Lung (tissue), 12 donors: ENCODE results near the gene TXLNG. TPM values are rescaled to one million over a fixed set of nuclear protein-coding genes. Genes with fewer than 3 reads are reported as not detected.

Source experiments
- ATAC-seq: fragments of 200-7000 bp; cut with Tn5 transposase; one replicate; pipeline ENCODE4 v1.9.1; 2020; ENCODE audit warnings: moderate number of reproducible peaks; ENCODE audit not compliant: insufficient read depth, low FRiP score
- DNase-seq, 3 donors: peaks; one replicate each; pipeline ENCODE4 v3.0.0-alpha.2; 2013 to 2017
- H3K27ac ChIP-seq, 2 donors: one replicate each; pipeline ENCODE4 v1.5.1; 2013; ENCODE audit warnings: mild to moderate bottlenecking in 2 of 2, moderate library complexity in 2 of 2, control low read depth in 1 of 2, inconsistent platforms in 1 of 2, low read depth in 1 of 2, low read length in 1 of 2
- H3K27me3 ChIP-seq, 3 donors: one replicate each; pipeline ENCODE4 v1.5.1; 2013; ENCODE audit warnings: low read length in 2 of 3; ENCODE audit not compliant: control insufficient read depth in 3 of 3, insufficient read depth in 3 of 3
- H3K36me3 ChIP-seq, 4 donors: one replicate each; pipeline ENCODE4 v1.5.1; 2013; ENCODE audit warnings: low read length in 4 of 4, mild to moderate bottlenecking in 1 of 4, moderate library complexity in 1 of 4; ENCODE audit not compliant: control insufficient read depth in 4 of 4, insufficient read depth in 4 of 4
- H3K4me1 ChIP-seq, 5 donors: one replicate each; pipeline ENCODE4 v1.5.1; 2013; ENCODE audit warnings: low read length in 5 of 5, mild to moderate bottlenecking in 2 of 5, moderate library complexity in 1 of 5; ENCODE audit not compliant: control insufficient read depth in 5 of 5, insufficient read depth in 5 of 5
- H3K4me3 ChIP-seq: one replicate; pipeline ENCODE4 v1.5.1; 2013; ENCODE audit warnings: mild to moderate bottlenecking, control low read depth, moderate library complexity
- H3K9ac ChIP-seq, 2 donors: one replicate each; pipeline ENCODE4 v1.5.1; 2013; ENCODE audit warnings: low read length in 2 of 2, control low read depth in 1 of 2; ENCODE audit not compliant: insufficient read depth in 1 of 2
- H3K9me3 ChIP-seq, 4 donors: one replicate each; pipeline ENCODE4 v1.5.1; 2013; ENCODE audit warnings: low read length in 3 of 4, mild to moderate bottlenecking in 1 of 4, moderate library complexity in 1 of 4; ENCODE audit not compliant: control insufficient read depth in 4 of 4, insufficient read depth in 3 of 4
- WGBS, 2 donors: extraction: QIAGEN DNeasy Blood & Tissue Kit; methylation state at CpG; one replicate each; pipeline ENCODE4 v1.1.7; 2013; 5-methylcytosine and 5-hydroxymethylcytosine counted together
- polyA plus RNA-seq, 2 donors: library from polyadenylated mRNA; stranded (reverse); fragments of 200-250 nt; gene quantifications; one replicate each; pipeline ENCODE4 v1.2.1, GENCODE V29; 2013
- total RNA-seq, 2 donors: library from RNA; depleted of rRNA in 1 of 2; stranded (reverse); fragments of >200 nt in 1 of 2; gene quantifications; one replicate each; pipeline ENCODE4 v1.2.1, GENCODE V29; 2014 to 2021
- TF ChIP-seq, protein P1 (sequence below): IDR thresholded peaks from 2 replicates; pipeline ENCODE4 v1.5.1; 2012; ENCODE audit warnings: mild to moderate bottlenecking; ENCODE audit errors: control extremely low read depth, extremely low read depth
- donor health status: control.
- donor health status: control.
- donor health status: Bipolar disorder and iron deficiency.
- donor health status: healthy.
- donor health status: DM: yes; HTN: yes; CAD: no.

Gene TXLNG
- total and polyA plus RNA-seq, 4 donors, result 7.5 to 15.4 (median 9.6) TPM

DNA sequence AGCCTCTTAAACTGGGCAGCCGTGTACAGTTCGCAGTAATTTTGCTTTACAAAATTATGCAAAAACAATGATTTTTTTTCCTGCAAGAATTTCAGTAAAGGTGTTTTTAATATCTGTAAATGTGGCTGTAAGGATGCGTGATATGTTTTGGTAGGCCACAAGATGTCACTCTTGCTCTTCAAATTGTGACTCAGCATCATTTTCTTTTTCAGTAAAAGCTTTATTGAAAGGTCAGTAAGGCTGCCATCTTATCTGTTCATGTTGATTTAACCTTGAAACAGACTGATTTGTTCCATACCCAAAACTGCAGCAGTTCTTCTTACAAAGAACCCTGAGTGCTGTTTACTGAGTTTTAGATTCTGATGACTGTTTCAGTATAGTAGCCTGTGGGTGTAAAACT is 39.9 kb downstream of the TXLNG start:
- no peaks in the 10 kb centered on the region for H3K9me3 ChIP-seq
- 76 to 80% methylated on average over 3 of the region's 3 CpGs for WGBS, 2 donors
- no peak overlapping the region for H3K4me3 ChIP-seq
- H3K4me1 ChIP-seq, result peaks cover 0 to 3% (median 0%) of the 10 kb centered on the region in 5 donors
- peaks cover 0 to 13% (median 3%) of the 10 kb centered on the region in 4 donors for H3K36me3 ChIP-seq
- peaks cover 0 to 16% (median 10%) of the 10 kb centered on the region in 3 donors for H3K27me3 ChIP-seq
- H3K9ac ChIP-seq, result no peak overlapping the region
- no peak overlapping the region for H3K27ac ChIP-seq
- TF ChIP-seq, protein P1, sequence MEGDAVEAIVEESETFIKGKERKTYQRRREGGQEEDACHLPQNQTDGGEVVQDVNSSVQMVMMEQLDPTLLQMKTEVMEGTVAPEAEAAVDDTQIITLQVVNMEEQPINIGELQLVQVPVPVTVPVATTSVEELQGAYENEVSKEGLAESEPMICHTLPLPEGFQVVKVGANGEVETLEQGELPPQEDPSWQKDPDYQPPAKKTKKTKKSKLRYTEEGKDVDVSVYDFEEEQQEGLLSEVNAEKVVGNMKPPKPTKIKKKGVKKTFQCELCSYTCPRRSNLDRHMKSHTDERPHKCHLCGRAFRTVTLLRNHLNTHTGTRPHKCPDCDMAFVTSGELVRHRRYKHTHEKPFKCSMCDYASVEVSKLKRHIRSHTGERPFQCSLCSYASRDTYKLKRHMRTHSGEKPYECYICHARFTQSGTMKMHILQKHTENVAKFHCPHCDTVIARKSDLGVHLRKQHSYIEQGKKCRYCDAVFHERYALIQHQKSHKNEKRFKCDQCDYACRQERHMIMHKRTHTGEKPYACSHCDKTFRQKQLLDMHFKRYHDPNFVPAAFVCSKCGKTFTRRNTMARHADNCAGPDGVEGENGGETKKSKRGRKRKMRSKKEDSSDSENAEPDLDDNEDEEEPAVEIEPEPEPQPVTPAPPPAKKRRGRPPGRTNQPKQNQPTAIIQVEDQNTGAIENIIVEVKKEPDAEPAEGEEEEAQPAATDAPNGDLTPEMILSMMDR, result peak; percentile 16
- DNase-seq, result peak in 2 of 3 donors; percentile 39 to 67
- ATAC-seq, result no peak

DNA sequence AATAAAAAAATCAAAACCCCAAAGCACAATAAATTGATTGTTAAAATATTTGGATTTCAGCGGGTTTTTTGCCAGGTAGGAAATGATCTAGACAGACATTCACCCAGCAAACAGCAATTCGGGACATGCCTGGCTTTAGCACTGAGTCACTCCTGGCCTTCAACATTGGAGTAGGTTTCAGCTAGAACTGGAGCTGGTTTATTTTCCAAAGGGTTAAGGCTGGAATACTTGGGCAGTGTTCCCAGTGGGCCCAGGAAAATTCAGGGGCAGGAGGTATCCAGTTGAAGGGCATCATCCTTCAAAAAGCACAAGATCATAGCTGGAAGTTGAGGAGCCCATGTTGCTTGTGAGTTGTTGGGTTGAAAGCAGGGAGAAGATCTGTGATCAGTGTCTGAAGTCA is 41.0 kb downstream of the TXLNG start:
- H3K27me3 ChIP-seq, result peaks cover 0 to 16% (median 15%) of the 10 kb centered on the region in 3 donors
- no peak overlapping the region for H3K27ac ChIP-seq
- no peak for ATAC-seq
- no peaks in the 10 kb centered on the region for H3K9me3 ChIP-seq
- 96 to 100% methylated on average over 2 of the region's 2 CpGs for WGBS, 2 donors
- H3K36me3 ChIP-seq, result peaks cover 0 to 15% (median 5%) of the 10 kb centered on the region in 4 donors
- no peak for DNase-seq
- no peak overlapping the region for H3K9ac ChIP-seq
- no peak overlapping the region for H3K4me3 ChIP-seq
- H3K4me1 ChIP-seq, result peaks cover 0 to 3% (median 0%) of the 10 kb centered on the region in 5 donors
- TF ChIP-seq, protein P1, result no peak

DNA sequence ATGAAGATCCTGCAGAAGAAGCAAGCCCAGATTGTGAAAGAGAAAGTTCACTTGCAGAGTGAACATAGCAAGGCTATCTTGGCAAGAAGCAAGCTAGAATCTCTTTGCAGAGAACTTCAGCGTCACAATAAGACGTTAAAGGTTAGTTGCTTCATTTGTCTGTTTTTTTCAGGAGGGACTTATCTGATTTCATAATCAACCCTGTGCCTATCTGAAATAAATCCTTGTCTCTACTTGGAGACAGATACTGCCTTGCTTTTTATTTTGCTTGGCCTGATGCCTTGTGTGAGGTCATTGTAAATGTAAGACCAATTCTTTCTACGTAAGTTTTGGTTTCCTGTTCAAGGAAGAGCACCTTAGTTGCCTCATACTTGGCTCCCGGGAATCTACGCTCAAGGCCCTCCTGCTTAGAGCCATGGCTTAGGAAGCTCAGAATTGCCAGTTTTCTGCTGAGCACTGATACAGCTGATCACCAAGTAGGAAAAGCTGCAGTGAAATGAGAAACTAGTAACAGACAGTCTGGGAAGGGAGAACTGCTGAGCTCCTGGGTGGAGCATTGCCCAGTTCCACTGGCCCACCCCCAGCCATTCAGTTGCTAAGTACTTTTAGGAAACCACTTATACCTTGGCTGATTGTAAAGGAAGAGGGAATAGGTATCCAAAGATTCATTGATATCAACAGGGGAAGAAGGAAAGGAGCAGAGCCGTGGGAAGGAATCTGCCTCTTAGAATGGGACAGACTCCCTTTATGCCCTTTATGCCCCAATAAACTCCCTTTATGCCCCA is 42.0 kb downstream of the TXLNG start:
- H3K4me3 ChIP-seq, result no peak overlapping the region
- peaks cover 0 to 14% (median 5%) of the 10 kb centered on the region in 4 donors for H3K36me3 ChIP-seq
- DNase-seq, result peak in 2 of 3 donors; percentile 66 to 74
- 24 to 64% methylated on average over 6 of the region's 6 CpGs for WGBS, 2 donors
- H3K27me3 ChIP-seq, result peaks cover 0 to 20% (median 18%) of the 10 kb centered on the region in 3 donors
- H3K9me3 ChIP-seq, result no peaks in the 10 kb centered on the region
- peak overlapping the region in 1 of 2 donors; percentile 42 for H3K27ac ChIP-seq
- ATAC-seq, result no peak
- H3K4me1 ChIP-seq, result peaks cover 0 to 3% (median 0%) of the 10 kb centered on the region in 5 donors
- H3K9ac ChIP-seq, result peak overlapping the region; percentile 30 to 43
- TF ChIP-seq, protein P1, result no peak
